CD4-positive, alpha-beta memory T cell (primary cell): Measurements from ENCODE around the gene RHOBTB3. TPM values are rescaled to one million over a fixed set of nuclear protein-coding genes. Genes with fewer than 3 reads are reported as not detected.
A peak's percentile ranks its signal among the peaks of the same experiment; 100 is the strongest.

Experiments
- CTCF ChIA-PET: fragments of 350-600 bp; sonication (Branson Sonifier 250); formaldehyde crosslinking; loops from one replicate; lab custom pipeline; 2021; ENCODE audit warnings: inconsistent platforms; ENCODE audit not compliant: partially characterized antibody; lab: Charles Lee
- POLR2A ChIA-PET: fragments of 350-600 bp; sonication (Branson Sonifier 250); formaldehyde crosslinking; loops from one replicate; lab custom pipeline; 2021; ENCODE audit not compliant: partially characterized antibody; lab: Charles Lee
- DNase-seq, 5 donors: peaks; one replicate each; pipeline versions ENCODE4 v3.0.0 to v3.0.0-alpha.2; 2020 to 2022; ENCODE audit warnings: mixed read lengths in 1 of 5
- H3K27ac ChIP-seq: one replicate; pipeline ENCODE4 v1.7.0; 2013; ENCODE audit warnings: low read depth, low read length
- H3K27me3 ChIP-seq: 2 replicates; pipeline ENCODE4 v1.7.0; 2013; ENCODE audit warnings: mild to moderate bottlenecking, low read length, moderate library complexity; ENCODE audit not compliant: insufficient read depth
- H3K36me3 ChIP-seq: 2 replicates; pipeline ENCODE4 v1.7.0; 2013; ENCODE audit warnings: mild to moderate bottlenecking, low read length, moderate library complexity; ENCODE audit not compliant: insufficient read depth
- H3K4me1 ChIP-seq: 2 replicates; pipeline ENCODE4 v1.7.0; 2013; ENCODE audit warnings: mild to moderate bottlenecking, low read length, moderate library complexity; ENCODE audit not compliant: insufficient read depth
- H3K4me3 ChIP-seq, 2 donors: one replicate each; pipeline ENCODE4 v1.7.0; 2013; ENCODE audit warnings: low read length in 2 of 2, mild to moderate bottlenecking in 1 of 2
- H3K9me3 ChIP-seq, 2 donors: one replicate each; pipeline ENCODE4 v1.7.0; 2013; ENCODE audit warnings: low read length in 2 of 2, control low read depth in 1 of 2; ENCODE audit not compliant: control insufficient read depth in 1 of 2
- H3K27ac Mint-ChIP-seq, 7 donors: one replicate each; pipeline ENCODE4 v1.8.0; 2020 to 2021; ENCODE audit warnings: mixed read lengths in 7 of 7, mild to moderate bottlenecking in 6 of 7, inconsistent platforms in 3 of 7, moderate library complexity in 3 of 7
- H3K27me3 Mint-ChIP-seq, 2 donors: one replicate each; pipeline ENCODE4 v1.8.0; 2020 to 2021; ENCODE audit warnings: mixed read lengths in 2 of 2
- H3K36me3 Mint-ChIP-seq, 2 donors: one replicate each; pipeline ENCODE4 v1.8.0; 2020 to 2021; ENCODE audit warnings: mixed read lengths in 2 of 2, inconsistent platforms in 1 of 2, mild to moderate bottlenecking in 1 of 2
- H3K4me1 Mint-ChIP-seq, 4 donors: one replicate each; pipeline ENCODE4 v1.8.0; 2020 to 2021; ENCODE audit warnings: mixed read lengths in 4 of 4, mild to moderate bottlenecking in 1 of 4
- H3K4me3 Mint-ChIP-seq, 8 donors: one replicate each; pipeline ENCODE4 v1.8.0; 2020 to 2021; ENCODE audit warnings: mixed read lengths in 8 of 8, mild to moderate bottlenecking in 7 of 8, moderate library complexity in 6 of 8, inconsistent platforms in 3 of 8
- H3K9me3 Mint-ChIP-seq, 8 donors: one replicate each; pipeline ENCODE4 v1.8.0; 2020 to 2021; ENCODE audit warnings: mixed read lengths in 8 of 8, mild to moderate bottlenecking in 5 of 8, inconsistent platforms in 3 of 8, moderate library complexity in 1 of 8
- intact Hi-C: fragments of 100-400 bp; cut with micrococcal nuclease; formaldehyde crosslinking; loops from one replicate; pipeline ENCODE4 v1.15.1; 2023
- polyA plus RNA-seq, 2 donors: library from polyadenylated mRNA; unstranded; fragments of 300-500 nt; fragmentation: Illumina TruSeq; gene quantifications; one replicate each; pipeline ENCODE4 v1.2.3, GENCODE V29; 2021
- total RNA-seq, 2 experiments: library from RNA; stranded (reverse); gene quantifications; one replicate each; pipeline ENCODE4 v1.2.3, GENCODE V29; 2021

RHOBTB3 gene
- total and polyA plus RNA-seq, 4 experiments from 2014 or later = 0.32 to 1.8 (median 1.1) TPM

DNA sequence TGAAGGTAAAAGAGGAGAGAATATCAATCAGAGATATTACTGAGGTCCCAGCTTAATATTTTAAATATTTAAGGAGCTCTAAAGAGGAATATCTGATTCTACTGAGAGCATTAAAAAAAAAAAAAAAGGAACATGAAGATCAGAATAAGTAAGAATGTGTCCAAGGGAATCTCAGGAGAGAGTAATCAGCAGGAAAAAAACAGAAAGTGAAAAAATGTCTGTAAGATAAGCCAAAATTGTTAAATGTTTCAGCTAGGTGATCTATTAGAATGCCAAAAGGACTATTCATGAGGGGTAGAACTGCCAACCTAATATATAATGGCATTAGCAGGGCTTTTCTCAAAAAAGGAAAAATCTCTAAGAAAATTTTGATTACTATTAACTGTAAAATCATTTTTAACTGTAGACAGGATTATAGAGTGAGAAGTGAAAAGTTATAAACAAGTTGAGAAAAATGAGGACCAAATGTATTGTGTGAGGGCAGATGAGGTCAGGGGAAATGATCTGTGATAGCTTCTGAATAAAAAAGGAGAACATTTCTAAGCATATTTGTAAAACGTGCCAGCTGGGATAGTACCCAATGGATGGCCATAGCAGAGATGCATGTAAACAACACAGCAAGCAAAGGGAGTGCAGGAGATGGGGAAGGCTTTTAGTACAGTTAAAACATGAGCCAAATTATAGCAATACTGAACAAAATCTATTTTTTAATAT, 9.4 kb upstream of the RHOBTB3 start:
- Histone ChIP-seq H3K27me3 (no peaks in the 10 kb centered on the region), H3K36me3 (no peaks in the 10 kb centered on the region), H3K4me3 (no peak overlapping the region), H3K27ac (no peak overlapping the region), H3K4me1 (peaks cover 28% of the 10 kb centered on the region), H3K9me3 (no peaks in the 10 kb centered on the region)
- intact Hi-C loops = loop anchor here (10.0 kb wide), 1 partner anchor 1213 kb away; the partner anchor contains the start of gene LNPEP
- CTCF ChIA-PET = interaction anchor here (0.6 to 0.9 kb wide), 3 partner anchors 57 to 122 kb away, joined by 3 read pairs; no protein-coding TSS in a partner anchor
- no peak overlapping the region for H3K27ac Mint-ChIP-seq
- H3K4me1 Mint-ChIP-seq = peaks cover 0 to 9% (median 4%) of the 10 kb centered on the region in 4 donors
- no peak overlapping the region for H3K4me3 Mint-ChIP-seq
- no peaks in the 10 kb centered on the region for H3K9me3 Mint-ChIP-seq
- H3K36me3 Mint-ChIP-seq = no peaks in the 10 kb centered on the region
- DNase-seq = no peak
- no peaks in the 10 kb centered on the region for H3K27me3 Mint-ChIP-seq
- POLR2A ChIA-PET = no interaction called here

DNA sequence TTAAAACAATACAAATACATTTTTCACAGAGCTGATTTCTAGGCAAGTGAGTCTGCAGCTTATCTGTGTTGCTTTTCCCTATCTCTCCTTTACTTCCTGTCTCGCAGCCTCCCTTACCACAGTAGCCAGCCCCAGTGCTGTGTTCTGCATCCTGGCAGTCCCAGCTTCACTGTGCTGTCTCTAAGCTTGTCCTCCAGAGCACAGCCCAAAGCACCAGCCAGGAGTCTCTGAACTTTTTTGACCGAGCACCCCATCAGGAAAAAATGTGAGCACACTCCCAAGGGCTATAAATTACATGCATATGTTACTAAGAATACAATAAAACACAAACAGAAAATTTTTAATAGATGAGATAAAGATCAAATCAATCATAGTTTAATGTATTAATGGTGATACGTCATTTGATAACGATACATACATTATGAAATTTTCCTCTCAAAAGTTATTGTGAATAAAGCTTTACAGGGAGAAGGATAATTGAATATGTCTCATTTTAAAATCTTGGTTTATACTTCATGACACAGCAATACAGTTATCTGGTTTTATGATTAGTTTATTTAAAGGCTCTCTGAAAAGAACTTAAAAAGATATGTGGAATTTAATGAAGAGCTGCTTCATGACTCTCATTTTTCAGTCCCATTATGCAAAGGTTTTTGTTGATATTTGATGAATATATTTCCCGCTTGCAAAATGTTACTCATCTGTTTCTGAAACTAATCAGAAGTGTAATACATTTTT, 7.3 kb upstream of the RHOBTB3 start:
- H3K4me1 ChIP-seq = peaks cover 14% of the 10 kb centered on the region
- H3K4me3 Mint-ChIP-seq = no peak overlapping the region
- no peaks in the 10 kb centered on the region for H3K9me3 ChIP-seq
- peaks cover 0 to 1% of the 10 kb centered on the region in 2 donors for H3K27me3 Mint-ChIP-seq
- POLR2A ChIA-PET = interaction anchor here (1.5 kb wide), 1 partner anchor 59 kb away, joined by 5 read pairs; no protein-coding TSS in a partner anchor
- no peak for DNase-seq
- CTCF ChIA-PET = interaction anchor here (1.1 to 1.3 kb wide), 3 partner anchors 33 to 59 kb away, joined by 3 to 4 read pairs (median 3); no protein-coding TSS in a partner anchor
- no peaks in the 10 kb centered on the region for H3K27me3 ChIP-seq
- H3K36me3 Mint-ChIP-seq = no peaks in the 10 kb centered on the region
- H3K27ac Mint-ChIP-seq = no peak overlapping the region
- H3K27ac ChIP-seq = no peak overlapping the region
- no peaks in the 10 kb centered on the region for H3K36me3 ChIP-seq
- H3K9me3 Mint-ChIP-seq = no peaks in the 10 kb centered on the region
- H3K4me1 Mint-ChIP-seq = peaks cover 3 to 13% (median 7%) of the 10 kb centered on the region in 4 donors
- no peak overlapping the region for H3K4me3 ChIP-seq
- intact Hi-C loops = loop anchor here (10.0 kb wide), 1 partner anchor 1211 kb away; the partner anchor contains the start of gene LNPEP

GRCh38 chr5:95725071-95725820, 5.9 kb upstream of the RHOBTB3 start:
- Mint-ChIP-seq H3K36me3 (no peaks in the 10 kb centered on the region), H3K27ac (no peak overlapping the region), H3K9me3 (no peaks in the 10 kb centered on the region), H3K4me3 (no peak overlapping the region), H3K27me3 (peaks cover 5 to 7% of the 10 kb centered on the region in 2 donors), H3K4me1 (peaks cover under 1 to 20% (median 6%) of the 10 kb centered on the region in 4 donors)
- ChIA-PET POLR2A (interaction anchor here (1.0 to 1.5 kb wide), 2 partner anchors 61 to 79 kb away, joined by 3 to 5 read pairs; partner anchors contain the start of gene RFESD), CTCF (no interaction called here)
- Histone ChIP-seq H3K36me3 (no peaks in the 10 kb centered on the region), H3K27ac (no peak overlapping the region), H3K27me3 (no peaks in the 10 kb centered on the region), H3K4me3 (no peak overlapping the region), H3K4me1 (peaks cover 6% of the 10 kb centered on the region), H3K9me3 (no peaks in the 10 kb centered on the region)
- no peak for DNase-seq
- intact Hi-C loops = loop anchor here (10.0 kb wide), 1 partner anchor 1210 kb away; the partner anchor contains the start of gene LNPEP

DNA sequence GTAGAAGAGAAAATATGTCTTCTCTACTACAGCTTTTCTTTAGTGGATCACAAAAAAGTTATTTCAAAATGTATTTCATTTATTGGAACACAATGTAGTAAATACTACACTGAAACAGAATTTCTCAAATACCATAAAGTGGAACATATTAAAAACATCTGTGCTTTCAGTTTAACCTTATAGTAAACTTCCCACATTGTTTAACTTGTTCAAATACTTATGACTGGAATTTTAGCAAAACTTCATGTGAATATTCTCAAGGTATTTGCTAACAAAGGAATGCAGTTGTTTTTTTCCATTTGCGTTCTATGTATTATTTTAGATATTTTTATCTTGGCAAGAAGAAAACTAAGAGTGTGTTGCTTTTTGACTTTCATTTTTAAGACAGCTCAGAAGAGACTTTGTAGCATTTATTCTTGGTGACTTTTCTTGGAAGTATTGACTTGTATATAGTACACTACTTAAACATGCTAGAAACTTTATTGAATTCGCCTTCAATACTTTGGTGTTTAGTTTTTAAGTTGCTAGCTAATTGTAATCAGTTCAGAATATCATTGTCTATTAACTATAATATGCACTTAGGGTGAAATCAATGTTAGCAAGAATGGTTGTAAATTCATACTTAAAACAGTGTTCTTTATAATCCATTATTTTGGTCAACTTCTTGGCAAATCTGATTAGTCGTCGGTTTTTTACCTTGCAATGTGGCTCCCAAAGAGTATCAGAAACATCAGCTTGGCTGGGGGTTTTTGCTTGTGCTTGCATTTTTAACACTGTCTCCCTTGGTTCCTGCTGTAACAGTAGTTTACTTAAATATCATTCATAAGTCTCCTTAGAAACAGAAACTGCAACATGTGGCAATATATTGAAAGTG, 5.0 kb upstream of the RHOBTB3 start:
- no peak overlapping the region for H3K27ac ChIP-seq
- ChIA-PET CTCF (no interaction called here), POLR2A (interaction anchor here (1.0 kb wide), 1 partner anchor 8 kb away, joined by 4 read pairs; no protein-coding TSS in a partner anchor)
- H3K4me3 ChIP-seq = no peak overlapping the region
- H3K36me3 ChIP-seq = no peaks in the 10 kb centered on the region
- intact Hi-C loops = loop anchor here (10.0 kb wide), 1 partner anchor 1209 kb away; the partner anchor contains the start of gene LNPEP
- H3K36me3 Mint-ChIP-seq = no peaks in the 10 kb centered on the region
- H3K27ac Mint-ChIP-seq = no peak overlapping the region
- peaks cover 12% of the 10 kb centered on the region for H3K4me1 ChIP-seq
- no peaks in the 10 kb centered on the region for H3K9me3 Mint-ChIP-seq
- H3K27me3 Mint-ChIP-seq = peaks cover 10 to 12% of the 10 kb centered on the region in 2 donors
- no peak for DNase-seq
- H3K27me3 ChIP-seq = no peaks in the 10 kb centered on the region
- no peak overlapping the region for H3K4me3 Mint-ChIP-seq
- no peaks in the 10 kb centered on the region for H3K9me3 ChIP-seq
- peaks cover 4 to 24% (median 11%) of the 10 kb centered on the region in 4 donors for H3K4me1 Mint-ChIP-seq

DNA sequence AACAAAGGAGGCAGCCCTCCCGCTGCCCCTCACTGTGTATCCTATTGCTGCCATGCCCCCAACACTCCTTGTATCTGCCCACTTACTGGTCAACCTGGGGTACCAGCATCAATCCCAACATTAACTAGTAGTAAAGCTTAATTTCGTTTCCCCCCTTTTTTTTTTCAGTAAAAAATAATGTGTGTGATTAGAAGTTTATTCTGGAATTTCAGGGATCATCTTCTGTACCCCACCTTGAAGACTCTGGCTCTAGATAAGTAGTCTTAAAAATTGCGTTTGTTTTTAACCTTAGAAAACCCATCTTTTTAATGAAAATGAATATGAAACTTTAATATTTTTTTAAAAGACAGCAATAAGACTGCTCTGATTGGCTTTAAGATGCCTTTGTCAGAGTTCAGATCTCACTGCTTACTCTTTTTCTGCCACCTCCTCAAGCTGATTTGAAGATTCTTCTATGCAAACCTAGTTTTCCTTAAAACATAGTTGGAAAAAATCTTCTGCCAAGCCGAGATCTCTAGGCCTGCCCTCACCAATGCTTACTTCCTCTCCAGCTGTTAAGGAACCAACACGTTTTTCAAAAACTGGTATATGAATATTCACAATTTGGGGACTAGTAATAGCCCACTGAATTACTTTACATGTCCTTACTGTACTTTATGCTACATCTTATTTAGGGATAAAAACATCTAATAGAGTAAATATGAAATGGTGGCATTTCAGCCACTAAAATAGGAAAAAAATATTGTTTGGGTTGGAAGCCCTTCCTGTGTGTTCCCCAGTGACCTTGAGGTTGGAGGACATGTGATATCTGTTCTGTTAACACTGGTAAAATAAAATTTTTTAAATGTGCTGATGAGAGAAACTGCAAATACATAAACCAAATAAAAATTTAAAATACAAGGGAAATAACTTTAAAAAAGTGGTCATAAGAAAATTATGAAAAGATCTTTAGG, 4.0 kb upstream of the RHOBTB3 start:
- no peaks in the 10 kb centered on the region for H3K9me3 ChIP-seq
- H3K36me3 ChIP-seq = no peaks in the 10 kb centered on the region
- H3K27me3 ChIP-seq = peaks cover 6% of the 10 kb centered on the region
- ChIA-PET POLR2A (interaction anchor here (1.0 kb wide), 1 partner anchor 9 kb away, joined by 4 read pairs; no protein-coding TSS in a partner anchor), CTCF (interaction anchor here (0.8 kb wide), 1 partner anchor 63 kb away, joined by 3 read pairs; no protein-coding TSS in a partner anchor)
- no peak for DNase-seq
- Mint-ChIP-seq H3K36me3 (no peaks in the 10 kb centered on the region), H3K27ac (peak overlapping the region in 1 of 7 donors; percentile 61), H3K4me3 (no peak overlapping the region), H3K27me3 (peaks cover 16 to 18% of the 10 kb centered on the region in 2 donors), H3K9me3 (no peaks in the 10 kb centered on the region), H3K4me1 (peaks cover 4 to 27% (median 16%) of the 10 kb centered on the region in 4 donors)
- intact Hi-C loops = loop anchor here (10.0 kb wide), 1 partner anchor 1208 kb away; the partner anchor contains the start of gene LNPEP
- H3K4me3 ChIP-seq = no peak overlapping the region
- H3K27ac ChIP-seq = no peak overlapping the region
- H3K4me1 ChIP-seq = peaks cover 17% of the 10 kb centered on the region
